Measurements from ENCODE around the gene NXF1. TPM values are rescaled to one million over a fixed set of nuclear protein-coding genes. Genes with fewer than 3 reads are reported as not detected.

NXF1 gene
- total RNA-seq, 1 experiment from 2014 or later = 33.1 TPM

DNA sequence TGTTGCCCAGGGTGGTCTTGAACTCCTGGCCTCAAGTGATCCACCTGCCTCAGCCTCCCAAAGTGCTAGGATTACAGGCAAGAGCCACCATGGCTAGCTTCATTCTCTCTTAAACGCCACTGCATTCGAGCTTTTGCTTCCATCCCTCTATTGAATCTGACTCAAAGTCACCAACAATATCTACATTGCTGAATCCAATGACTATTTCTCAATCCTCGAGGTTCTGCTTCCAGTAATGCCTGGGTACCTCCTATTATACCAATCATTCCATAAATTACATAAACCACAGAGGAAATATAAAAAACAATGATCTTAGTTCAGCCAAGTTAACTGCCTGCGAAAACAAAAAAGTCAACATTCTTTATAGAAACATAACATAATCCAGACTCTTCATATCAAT is 11.9 kb upstream of the NXF1 start:
- POLR2A ChIA-PET (ENCODE audit: unreplicated experiment) = no interaction called here
- TF ChIP-seq EZH2phosphoT487 (IDR thresholded peaks at IDR 0.05; ENCODE audit: borderline replicate concordance, low read length) = no peak
- TF ChIP-seq, protein P1, sequence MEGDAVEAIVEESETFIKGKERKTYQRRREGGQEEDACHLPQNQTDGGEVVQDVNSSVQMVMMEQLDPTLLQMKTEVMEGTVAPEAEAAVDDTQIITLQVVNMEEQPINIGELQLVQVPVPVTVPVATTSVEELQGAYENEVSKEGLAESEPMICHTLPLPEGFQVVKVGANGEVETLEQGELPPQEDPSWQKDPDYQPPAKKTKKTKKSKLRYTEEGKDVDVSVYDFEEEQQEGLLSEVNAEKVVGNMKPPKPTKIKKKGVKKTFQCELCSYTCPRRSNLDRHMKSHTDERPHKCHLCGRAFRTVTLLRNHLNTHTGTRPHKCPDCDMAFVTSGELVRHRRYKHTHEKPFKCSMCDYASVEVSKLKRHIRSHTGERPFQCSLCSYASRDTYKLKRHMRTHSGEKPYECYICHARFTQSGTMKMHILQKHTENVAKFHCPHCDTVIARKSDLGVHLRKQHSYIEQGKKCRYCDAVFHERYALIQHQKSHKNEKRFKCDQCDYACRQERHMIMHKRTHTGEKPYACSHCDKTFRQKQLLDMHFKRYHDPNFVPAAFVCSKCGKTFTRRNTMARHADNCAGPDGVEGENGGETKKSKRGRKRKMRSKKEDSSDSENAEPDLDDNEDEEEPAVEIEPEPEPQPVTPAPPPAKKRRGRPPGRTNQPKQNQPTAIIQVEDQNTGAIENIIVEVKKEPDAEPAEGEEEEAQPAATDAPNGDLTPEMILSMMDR (conservative IDR thresholded peaks at IDR 0.05; ENCODE audit: low read depth, low read length) = no peak
- no peak for TF ChIP-seq EZH2 (IDR thresholded peaks at IDR 0.05; ENCODE audit: low read length, unreplicated experiment)

DNA sequence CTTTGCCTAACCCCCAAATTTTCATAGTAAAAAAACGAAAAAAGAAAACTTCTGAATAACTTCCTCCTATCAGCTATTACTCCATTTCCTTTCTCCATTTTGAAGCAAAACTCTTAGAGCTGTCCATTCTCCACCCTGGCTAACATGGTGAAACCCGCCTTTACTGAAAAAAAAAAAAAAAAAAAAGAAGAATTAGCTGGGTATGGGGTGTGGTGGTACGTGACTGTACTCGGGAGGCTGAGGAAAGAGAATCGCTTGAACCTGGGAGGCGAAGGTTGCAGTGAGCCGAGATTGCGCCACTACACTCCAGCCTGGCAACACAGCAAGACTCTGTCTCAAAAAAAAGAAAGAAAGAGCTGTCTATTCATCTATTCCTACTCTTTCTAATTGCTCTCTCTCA is 11.3 kb upstream of the NXF1 start:
- Histone ChIP-seq H3K36me3 (ENCODE audit: low read depth, low read length) (peaks cover 5% of the 10 kb centered on the region; the same call in 1 of the 2 replicates), H3K9me2 (replicated peaks; ENCODE audit: low read length) (no peaks in the 10 kb centered on the region), H3K4me2 (ENCODE audit: low read length) (no peak overlapping the region), H2AFZ (ENCODE audit: low read length) (no peak overlapping the region), H3K27me3 (ENCODE audit: low read length) (no peaks in the 10 kb centered on the region), H3F3A (ENCODE audit: low read length, unreplicated experiment) (no peaks in the 10 kb centered on the region), H3K9ac (ENCODE audit: low read length) (no peak overlapping the region), H3K4me1 (ENCODE audit: insufficient read depth, low read length) (no peaks in the 10 kb centered on the region), H3K9me3 (ENCODE audit: low read length) (no peaks in the 10 kb centered on the region), H3K27ac (ENCODE audit: low read length) (no peak overlapping the region), H4K20me1 (ENCODE audit: low read length) (no peaks in the 10 kb centered on the region), H3K79me2 (ENCODE audit: low read length) (no peaks in the 10 kb centered on the region), H3K4me3 (ENCODE audit: low read length) (no peak overlapping the region)
- DNase-seq (no peak), ATAC-seq (no peak)
- intact Hi-C loops (cut with micrococcal nuclease) = no loop called here
- TF ChIP-seq, protein P1 (conservative IDR thresholded peaks at IDR 0.05; ENCODE audit: low read depth, low read length) = no peak
- TF ChIP-seq EZH2 (IDR thresholded peaks at IDR 0.05; ENCODE audit: low read length, unreplicated experiment) = no peak
- no peak for TF ChIP-seq EZH2phosphoT487 (IDR thresholded peaks at IDR 0.05; ENCODE audit: borderline replicate concordance, low read length)
- ChIA-PET CTCF (interaction anchor here (0.6 kb wide), 1 partner anchor 45 kb away, joined by 3 read pairs; no protein-coding TSS in a partner anchor), POLR2A (ENCODE audit: unreplicated experiment) (no interaction called here)
- no TSS peak for BruUV-seq (replicated peaks)

More for the DNA sequence above, 11.9 kb upstream of the NXF1 start:
- Histone ChIP-seq H4K20me1 (ENCODE audit: low read length) (no peaks in the 10 kb centered on the region), H2AFZ (ENCODE audit: low read length) (no peak overlapping the region), H3K4me1 (ENCODE audit: insufficient read depth, low read length) (no peaks in the 10 kb centered on the region), H3K79me2 (ENCODE audit: low read length) (no peaks in the 10 kb centered on the region), H3K27me3 (ENCODE audit: low read length) (no peaks in the 10 kb centered on the region), H3K4me3 (ENCODE audit: low read length) (no peak overlapping the region), H3K27ac (ENCODE audit: low read length) (no peak overlapping the region), H3K9ac (ENCODE audit: low read length) (no peak overlapping the region), H3K4me2 (ENCODE audit: low read length) (no peak overlapping the region), H3K9me2 (replicated peaks; ENCODE audit: low read length) (no peaks in the 10 kb centered on the region), H3F3A (ENCODE audit: low read length, unreplicated experiment) (no peaks in the 10 kb centered on the region), H3K36me3 (ENCODE audit: low read depth, low read length) (peaks cover 7% of the 10 kb centered on the region), H3K9me3 (ENCODE audit: low read length) (no peaks in the 10 kb centered on the region)
- CTCF ChIA-PET = interaction anchor here (0.6 kb wide), 1 partner anchor 44 kb away, joined by 3 read pairs; no protein-coding TSS in a partner anchor
- no peak for ATAC-seq
- DNase-seq = no peak
- no TSS peak for BruUV-seq (replicated peaks)
- intact Hi-C loops (cut with micrococcal nuclease) = no loop called here

DNA sequence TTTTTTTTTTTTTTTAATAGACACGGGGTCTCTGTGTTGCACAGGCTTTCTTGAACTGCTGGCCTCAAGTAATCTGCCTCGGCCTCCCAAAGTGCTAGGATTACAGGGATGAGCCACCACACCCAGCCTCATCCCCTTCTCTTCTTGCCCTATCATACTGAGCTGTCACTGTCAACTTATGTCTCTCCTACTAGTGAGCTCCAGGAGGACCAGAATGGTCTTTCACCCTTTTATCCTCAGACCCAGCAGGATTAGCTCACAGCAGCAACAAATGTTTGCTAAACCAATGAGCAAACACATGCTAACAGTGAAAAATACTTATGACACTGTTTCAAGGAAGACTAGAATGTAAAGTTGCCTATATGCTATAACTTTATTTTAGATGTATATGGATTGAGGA is 6.4 kb upstream of the NXF1 start:
- TF ChIP-seq EZH2 (IDR thresholded peaks at IDR 0.05; ENCODE audit: low read length, unreplicated experiment) (no peak), EZH2phosphoT487 (IDR thresholded peaks at IDR 0.05; ENCODE audit: borderline replicate concordance, low read length) (no peak)
- TF ChIP-seq, protein P1 (conservative IDR thresholded peaks at IDR 0.05; ENCODE audit: low read depth, low read length) = no peak
- H3K27ac ChIP-seq (ENCODE audit: low read length) = no peak overlapping the region
- no peak overlapping the region for H2AFZ ChIP-seq (ENCODE audit: low read length)
- no peaks in the 10 kb centered on the region for H3K9me3 ChIP-seq (ENCODE audit: low read length)
- H4K20me1 ChIP-seq (ENCODE audit: low read length) = no peaks in the 10 kb centered on the region
- no peak overlapping the region for H3K9ac ChIP-seq (ENCODE audit: low read length)
- no peaks in the 10 kb centered on the region for H3F3A ChIP-seq (ENCODE audit: low read length, unreplicated experiment)
- no peak for ATAC-seq
- H3K36me3 ChIP-seq (ENCODE audit: low read depth, low read length) = no peaks in the 10 kb centered on the region; the same call in 1 of the 2 replicates
- intact Hi-C loops (cut with micrococcal nuclease) = no loop called here
- H3K9me2 ChIP-seq (replicated peaks; ENCODE audit: low read length) = no peaks in the 10 kb centered on the region
- ChIA-PET CTCF (no interaction called here), POLR2A (ENCODE audit: unreplicated experiment) (no interaction called here)
- no peaks in the 10 kb centered on the region for H3K79me2 ChIP-seq (ENCODE audit: low read length)
- H3K4me3 ChIP-seq (ENCODE audit: low read length) = no peak overlapping the region
- H3K4me2 ChIP-seq (ENCODE audit: low read length) = no peak overlapping the region
- no peak for DNase-seq
- no peaks in the 10 kb centered on the region for H3K4me1 ChIP-seq (ENCODE audit: insufficient read depth, low read length)
- no peaks in the 10 kb centered on the region for H3K27me3 ChIP-seq (ENCODE audit: low read length)
- no TSS peak for BruUV-seq (replicated peaks)
